Activated CD8-positive, alpha-beta T cell treated with anti-CD3 and anti-CD28 coated beads for 36 hours (primary cell): Measurements from ENCODE around the gene FRMD1. TPM values are rescaled to one million over a fixed set of nuclear protein-coding genes. Genes with fewer than 3 reads are reported as not detected.

Source experiments
- ATAC-seq: fragments of 200-7000 bp; cut with Tn5 transposase; one replicate; pipeline ENCODE4 v1.10.0; 2021; ENCODE audit warnings: mild to moderate bottlenecking, moderate library complexity
- CTCF ChIA-PET: fragments of 350-600 bp; sonication (Branson Sonifier 250); formaldehyde crosslinking; loops from one replicate; lab custom pipeline; 2021; ENCODE audit warnings: antibody characterized with exemption; lab: Charles Lee
- POLR2A ChIA-PET: fragments of 350-600 bp; sonication (Branson Sonifier 250); formaldehyde crosslinking; loops from one replicate; lab custom pipeline; 2021; ENCODE audit warnings: antibody characterized with exemption; lab: Charles Lee
- DNase-seq: peaks from one replicate; pipeline ENCODE4 v3.0.0-alpha.2; 2020
- H3K27ac Mint-ChIP-seq: one replicate; pipeline ENCODE4 v1.8.0; 2021; ENCODE audit warnings: mild to moderate bottlenecking, mixed read lengths
- H3K27me3 Mint-ChIP-seq: one replicate; pipeline ENCODE4 v1.8.0; 2021; ENCODE audit warnings: mixed read lengths
- H3K36me3 Mint-ChIP-seq: one replicate; pipeline ENCODE4 v1.8.0; 2021; ENCODE audit warnings: low read depth, mixed read lengths
- H3K4me1 Mint-ChIP-seq: one replicate; pipeline ENCODE4 v1.8.0; 2021; ENCODE audit warnings: low read depth, mixed read lengths
- H3K4me3 Mint-ChIP-seq: one replicate; pipeline ENCODE4 v1.8.0; 2021; ENCODE audit warnings: mild to moderate bottlenecking, moderate library complexity, mixed read lengths
- H3K9me3 Mint-ChIP-seq: one replicate; pipeline ENCODE4 v1.8.0; 2021; ENCODE audit warnings: mixed read lengths
- CTCF ChIP-seq: fragments of 200-600 bp; IDR thresholded peaks from one replicate; pipeline ENCODE4 v1.8.0; 2022; ENCODE audit warnings: antibody characterized with exemption, mild to moderate bottlenecking
- intact Hi-C: fragments of 100-400 bp; cut with micrococcal nuclease; formaldehyde crosslinking; loops from one replicate; pipeline ENCODE4 v1.10.0; 2022
- total RNA-seq, 2 experiments: library from RNA; stranded (reverse); gene quantifications; one replicate each; pipeline ENCODE4 v1.2.3, GENCODE V29; 2021

The FRMD1 gene
- total RNA-seq, 2 experiments from 2014 or later = not detected

DNA sequence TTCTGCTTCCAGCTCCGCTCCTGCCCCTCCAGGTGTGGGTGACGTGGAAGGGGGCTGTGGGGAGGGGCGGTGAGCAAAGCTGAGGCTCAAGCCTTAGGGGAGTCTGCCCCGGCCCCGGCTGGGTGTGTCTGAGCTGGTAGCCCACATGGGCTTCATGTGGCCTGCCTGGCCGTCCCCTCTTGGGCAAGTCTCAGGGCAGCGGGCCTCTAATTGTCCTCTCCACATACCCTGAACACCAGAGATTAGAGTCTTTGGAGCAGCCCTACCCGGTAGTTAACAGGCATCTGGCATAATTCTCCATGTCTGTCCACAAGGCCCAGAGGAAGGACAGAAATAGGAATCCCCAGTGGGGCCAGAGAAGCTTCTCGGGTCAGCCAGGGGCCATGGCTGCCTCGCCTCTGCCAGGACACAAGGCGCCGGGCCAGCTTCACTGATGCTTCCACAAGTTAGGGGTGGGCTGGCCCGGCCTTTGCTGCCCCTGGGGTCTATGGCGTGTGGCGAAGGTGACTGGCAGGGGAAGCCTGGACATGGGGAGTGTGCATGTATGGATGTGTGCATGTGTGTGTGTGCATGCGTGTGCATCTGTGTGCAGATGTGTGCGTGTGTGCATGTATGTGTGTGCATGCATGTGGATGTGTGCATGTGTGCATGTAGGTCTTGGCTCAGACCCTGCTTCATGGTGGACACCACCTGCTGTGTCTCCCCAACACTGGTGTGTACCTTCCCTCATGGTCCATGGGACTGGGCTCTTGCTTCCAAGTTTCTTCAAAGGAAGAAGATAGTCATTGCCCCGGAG is 24.0 kb downstream of the FRMD1 start:
- DNase-seq (no peak), ATAC-seq (no peak)
- Mint-ChIP-seq H3K36me3 (no peaks in the 10 kb centered on the region), H3K27ac (no peak overlapping the region), H3K9me3 (no peaks in the 10 kb centered on the region), H3K4me3 (no peak overlapping the region), H3K27me3 (no peaks in the 10 kb centered on the region), H3K4me1 (no peaks in the 10 kb centered on the region)
- POLR2A ChIA-PET = no interaction called here
- intact Hi-C loops = no loop called here
- no peak for TF ChIP-seq CTCF
- CTCF ChIA-PET = no interaction called here

DNA sequence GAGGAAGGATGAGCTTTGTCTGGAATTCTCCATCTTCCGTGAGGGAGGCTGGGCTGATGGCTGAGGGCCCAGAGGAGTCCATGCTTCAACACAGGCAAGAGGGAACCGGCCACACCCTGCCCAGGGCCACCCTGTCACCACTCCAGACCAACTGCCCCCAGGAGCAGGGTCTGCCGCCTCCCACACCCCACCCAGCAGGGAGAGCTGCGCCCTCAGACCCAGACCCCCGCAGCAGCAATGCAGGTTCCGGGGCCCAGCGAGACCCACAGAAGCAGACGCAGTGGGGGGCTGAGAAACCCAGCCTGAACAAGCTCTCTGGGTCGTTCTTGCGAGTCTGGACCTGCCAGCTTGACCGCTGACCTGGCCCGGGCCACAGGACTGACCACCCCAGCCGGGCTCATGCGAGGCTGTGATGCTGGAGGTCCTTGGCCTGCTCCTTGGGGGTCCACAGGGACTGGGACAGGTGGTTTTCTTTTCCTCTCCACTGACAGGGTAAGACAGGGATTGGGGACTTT is 25.0 kb downstream of the FRMD1 start:
- no peak for DNase-seq
- Mint-ChIP-seq H3K36me3 (no peaks in the 10 kb centered on the region), H3K9me3 (no peaks in the 10 kb centered on the region), H3K27me3 (no peaks in the 10 kb centered on the region), H3K27ac (no peak overlapping the region), H3K4me3 (no peak overlapping the region), H3K4me1 (no peaks in the 10 kb centered on the region)
- ChIA-PET POLR2A (no interaction called here), CTCF (no interaction called here)
- no peak for ATAC-seq
- TF ChIP-seq CTCF = no peak
- intact Hi-C loops = no loop called here

- intact Hi-C loops = no loop called here
- Mint-ChIP-seq H3K27me3 (no peaks in the 10 kb centered on the region), H3K36me3 (no peaks in the 10 kb centered on the region), H3K27ac (no peak overlapping the region), H3K9me3 (no peaks in the 10 kb centered on the region), H3K4me1 (no peaks in the 10 kb centered on the region), H3K4me3 (no peak overlapping the region)
- ChIA-PET POLR2A (no interaction called here), CTCF (no interaction called here)
- TF ChIP-seq CTCF = no peak
- ATAC-seq = no peak
- no peak for DNase-seq
These were observed 25.7 kb downstream of the FRMD1 start for GRCh38 chr6:168053086-168053956.

GRCh38 chr6:168052291-168052891 is 26.6 kb downstream of the FRMD1 start:
- no peak overlapping the region for H3K27ac Mint-ChIP-seq
- H3K4me3 Mint-ChIP-seq = no peak overlapping the region

More at GRCh38 chr6:168052291-168052891, 26.6 kb downstream of the FRMD1 start:
- ChIA-PET POLR2A (no interaction called here), CTCF (no interaction called here)
- intact Hi-C loops = no loop called here
- no peaks in the 10 kb centered on the region for H3K9me3 Mint-ChIP-seq
- ATAC-seq = no peak
- no peaks in the 10 kb centered on the region for H3K27me3 Mint-ChIP-seq
- no peaks in the 10 kb centered on the region for H3K36me3 Mint-ChIP-seq
- no peaks in the 10 kb centered on the region for H3K4me1 Mint-ChIP-seq
- no peak for TF ChIP-seq CTCF
- no peak for DNase-seq
